Measurements from ENCODE around the gene GRK5.

- TF ChIP-seq CTCF (IDR thresholded peaks at IDR 0.05) (no peak), REST (IDR thresholded peaks at IDR 0.05; ENCODE audit: insufficient read depth in 1 of 2, low read depth in 2 of 2, low read length in 1 of 2) (no peak)
Observed at GRCh38 chr10:119286516-119286915, 79.1 kb downstream of the GRK5 start.

Data from Panc1 (cell line).